Panc1 (cell line): ENCODE data around the gene TGIF1. TPM values are rescaled to one million over a fixed set of nuclear protein-coding genes. Genes with fewer than 3 reads are reported as not detected.
A peak's percentile ranks its signal among the peaks of the same experiment; 100 is the strongest.

Source experiments
- ATAC-seq: fragments of 200-7000 bp; cut with Tn5 transposase; 2 replicates; pipeline ENCODE4 v1.9.1; 2020; ENCODE audit warnings: mild to moderate bottlenecking, moderate library complexity
- BruUV-seq: library from RNA; stranded (reverse); fragments of 400-500 nt; replicated peaks from 2 replicates; lab custom pipeline; 2021; lab: Mats Ljungman, UMichigan
- CTCF ChIA-PET: fragments of 300-600 bp; sonication (Branson Sonifier 250); formaldehyde crosslinking; loops from one replicate; lab custom pipeline; 2022; ENCODE audit warnings: antibody characterized with exemption; lab: Charles Lee
- POLR2A ChIA-PET: fragments of 300-600 bp; sonication (Branson Sonifier 250); formaldehyde crosslinking; loops from one replicate; lab custom pipeline; 2022; ENCODE audit warnings: antibody characterized with exemption; lab: Charles Lee
- DNase-seq: peaks from one replicate; pipeline ENCODE4 v3.0.0-alpha.2; 2010; ENCODE audit warnings: low read depth, low spot score
- H3K27ac ChIP-seq: 2 replicates; pipeline ENCODE4 v1.5.1; 2011; ENCODE audit warnings: mild to moderate bottlenecking, low read length, inconsistent platforms
- H3K27me3 ChIP-seq: fragments of 200-500 bp; sonication (Bioruptor generic); 2 replicates; pipeline ENCODE4 v1.6.0; 2014; ENCODE audit warnings: low read length, inconsistent platforms; ENCODE audit not compliant: control insufficient read depth, insufficient read depth
- H3K36me3 ChIP-seq: fragments of 200-500 bp; sonication (Bioruptor generic); 2 replicates; pipeline ENCODE4 v1.5.1; 2014; ENCODE audit warnings: inconsistent platforms, mild to moderate bottlenecking, low read length, moderate library complexity; ENCODE audit not compliant: control insufficient read depth, insufficient read depth
- H3K4me1 ChIP-seq: 2 replicates; pipeline ENCODE4 v1.5.1; 2011; ENCODE audit warnings: inconsistent platforms, mild to moderate bottlenecking, low read length, moderate library complexity; ENCODE audit not compliant: control insufficient read depth, insufficient read depth
- H3K4me3 ChIP-seq, 2 experiments: 2 replicates each; pipeline ENCODE4 v1.5.1; 2011 to 2012; ENCODE audit warnings: low read depth in 2 of 2, low read length in 2 of 2, mild to moderate bottlenecking in 2 of 2, inconsistent platforms in 1 of 2, moderate library complexity in 1 of 2
- H3K9me3 ChIP-seq: fragments of 200-500 bp; sonication (Bioruptor generic); 2 replicates; pipeline ENCODE4 v1.5.1; 2014; ENCODE audit warnings: low read depth, mild to moderate bottlenecking, inconsistent platforms, low read length, moderate library complexity; ENCODE audit not compliant: control insufficient read depth, insufficient read depth
- POLR2AphosphoS5 ChIP-seq: IDR thresholded peaks from 2 replicates; pipeline ENCODE4 v1.6.1; 2012; ENCODE audit warnings: mild to moderate bottlenecking, low read depth, low read length, moderate library complexity
- SIN3A ChIP-seq: IDR thresholded peaks from 2 replicates; pipeline ENCODE4 v1.6.1; 2012; ENCODE audit warnings: low read depth, mild to moderate bottlenecking, low read length, moderate library complexity, borderline replicate concordance; ENCODE audit not compliant: insufficient read depth
- TCF7L2 ChIP-seq: IDR thresholded peaks from 2 replicates; pipeline ENCODE4 v1.6.1; 2011; ENCODE audit warnings: mild to moderate bottlenecking, low read depth, low read length, inconsistent platforms
- in situ Hi-C: cut with HindIII; loops from 2 replicates; pipeline ENCODE4 v1.10.0; 2016; ENCODE audit warnings: low sequenced_read_pairs, low pct_unique_long_range_greater_than_20kb
- intact Hi-C: fragments of 100-400 bp; cut with micrococcal nuclease; formaldehyde crosslinking; loops from one replicate; pipeline ENCODE4 v1.10.0; 2022; ENCODE audit not compliant: unreplicated experiment
- total RNA-seq: library from RNA; stranded (reverse); gene quantifications from one replicate; pipeline ENCODE4 v1.2.1, GENCODE V29; 2021; ENCODE audit not compliant: unreplicated experiment
- TF ChIP-seq, protein P1 (sequence below), 2 experiments: IDR thresholded peaks; 2 replicates each; pipeline ENCODE4 v1.6.1; 2011 to 2012; ENCODE audit warnings: low read depth in 2 of 2, control low read depth in 1 of 2, low read length in 1 of 2, mild to moderate bottlenecking in 1 of 2, moderate library complexity in 1 of 2; ENCODE audit not compliant: insufficient read depth in 1 of 2
- TF ChIP-seq, protein P2 (sequence below): fragments of 450-650 bp; IDR thresholded peaks from 2 replicates; pipeline ENCODE4 v1.5.1; 2017; ENCODE audit warnings: mild to moderate bottlenecking

TGIF1 gene
- total RNA-seq, 1 experiment from 2014 or later, result 171 TPM

DNA sequence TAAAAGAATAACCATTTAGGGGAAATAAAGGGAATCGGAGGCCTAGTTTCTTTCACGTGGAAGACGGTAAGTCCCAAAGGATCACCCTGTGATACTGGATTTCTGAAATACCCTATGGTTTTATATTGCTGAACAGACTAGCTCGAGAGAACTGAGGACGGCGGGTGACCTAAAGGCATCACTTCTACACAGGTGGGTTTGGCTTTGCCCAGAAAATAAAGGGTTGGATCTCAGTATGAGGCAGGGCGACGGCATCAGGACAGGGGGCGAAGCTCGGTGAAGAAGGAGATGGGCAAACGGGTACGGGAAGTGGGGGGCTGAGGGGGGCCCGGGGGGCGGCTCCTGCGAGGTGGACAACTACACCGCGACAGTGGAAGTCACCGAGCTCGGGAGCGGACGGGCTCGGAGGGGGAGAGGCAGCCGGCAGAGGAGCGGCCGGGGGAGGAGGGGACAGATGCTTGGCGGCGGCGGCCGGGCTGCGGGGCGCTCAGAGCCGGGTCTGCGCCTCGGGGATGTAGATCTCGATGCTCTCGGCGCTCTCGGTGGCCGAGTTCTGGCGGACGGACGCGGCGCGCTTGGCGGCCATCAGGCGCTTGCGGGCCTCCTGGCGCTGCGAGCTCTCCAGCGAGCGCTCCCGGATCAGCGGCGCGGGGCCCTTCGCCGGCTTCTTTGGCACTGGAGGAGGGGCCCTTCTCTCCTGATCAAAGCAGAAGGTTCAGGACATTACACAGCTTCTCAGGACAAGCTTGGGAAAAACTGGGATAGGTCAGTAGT, 48.9 kb downstream of the TGIF1 start:
- Histone ChIP-seq H3K36me3 (no peaks in the 10 kb centered on the region), H3K27me3 (no peaks in the 10 kb centered on the region), H3K4me3 (peak overlapping the region; percentile 39 to 57), H3K4me1 (peaks cover 72% of the 10 kb centered on the region), H3K27ac (peak overlapping the region; percentile 98), H3K9me3 (no peaks in the 10 kb centered on the region)
- ChIA-PET POLR2A (interaction anchor here (1.1 kb wide), 1 partner anchor 46 kb away, joined by 18 read pairs; no protein-coding TSS in a partner anchor), CTCF (interaction anchor here (0.6 kb wide), 1 partner anchor 17 kb away, joined by 5 read pairs; no protein-coding TSS in a partner anchor)
- no TSS peak for BruUV-seq
- in situ Hi-C loops, result no loop called here
- intact Hi-C loops, result loop anchor here (5.0 kb wide), 1 partner anchor 42 kb away; no protein-coding TSS in a partner anchor
- no peak for TF ChIP-seq TCF7L2
- 0 out of 2 replicates have a peak, but pooled peaks have one; percentile 5 for TF ChIP-seq POLR2AphosphoS5
- TF ChIP-seq SIN3A, result 0 out of 2 replicates have a peak, but pooled peaks have one; percentile 32
- TF ChIP-seq, protein P1, sequence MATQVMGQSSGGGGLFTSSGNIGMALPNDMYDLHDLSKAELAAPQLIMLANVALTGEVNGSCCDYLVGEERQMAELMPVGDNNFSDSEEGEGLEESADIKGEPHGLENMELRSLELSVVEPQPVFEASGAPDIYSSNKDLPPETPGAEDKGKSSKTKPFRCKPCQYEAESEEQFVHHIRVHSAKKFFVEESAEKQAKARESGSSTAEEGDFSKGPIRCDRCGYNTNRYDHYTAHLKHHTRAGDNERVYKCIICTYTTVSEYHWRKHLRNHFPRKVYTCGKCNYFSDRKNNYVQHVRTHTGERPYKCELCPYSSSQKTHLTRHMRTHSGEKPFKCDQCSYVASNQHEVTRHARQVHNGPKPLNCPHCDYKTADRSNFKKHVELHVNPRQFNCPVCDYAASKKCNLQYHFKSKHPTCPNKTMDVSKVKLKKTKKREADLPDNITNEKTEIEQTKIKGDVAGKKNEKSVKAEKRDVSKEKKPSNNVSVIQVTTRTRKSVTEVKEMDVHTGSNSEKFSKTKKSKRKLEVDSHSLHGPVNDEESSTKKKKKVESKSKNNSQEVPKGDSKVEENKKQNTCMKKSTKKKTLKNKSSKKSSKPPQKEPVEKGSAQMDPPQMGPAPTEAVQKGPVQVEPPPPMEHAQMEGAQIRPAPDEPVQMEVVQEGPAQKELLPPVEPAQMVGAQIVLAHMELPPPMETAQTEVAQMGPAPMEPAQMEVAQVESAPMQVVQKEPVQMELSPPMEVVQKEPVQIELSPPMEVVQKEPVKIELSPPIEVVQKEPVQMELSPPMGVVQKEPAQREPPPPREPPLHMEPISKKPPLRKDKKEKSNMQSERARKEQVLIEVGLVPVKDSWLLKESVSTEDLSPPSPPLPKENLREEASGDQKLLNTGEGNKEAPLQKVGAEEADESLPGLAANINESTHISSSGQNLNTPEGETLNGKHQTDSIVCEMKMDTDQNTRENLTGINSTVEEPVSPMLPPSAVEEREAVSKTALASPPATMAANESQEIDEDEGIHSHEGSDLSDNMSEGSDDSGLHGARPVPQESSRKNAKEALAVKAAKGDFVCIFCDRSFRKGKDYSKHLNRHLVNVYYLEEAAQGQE (IDR thresholded peaks at IDR 0.05; ENCODE audit: insufficient read depth in 1 of 2, low read depth in 2 of 2, low read length in 1 of 2), result no peak
- TF ChIP-seq, protein P2, sequence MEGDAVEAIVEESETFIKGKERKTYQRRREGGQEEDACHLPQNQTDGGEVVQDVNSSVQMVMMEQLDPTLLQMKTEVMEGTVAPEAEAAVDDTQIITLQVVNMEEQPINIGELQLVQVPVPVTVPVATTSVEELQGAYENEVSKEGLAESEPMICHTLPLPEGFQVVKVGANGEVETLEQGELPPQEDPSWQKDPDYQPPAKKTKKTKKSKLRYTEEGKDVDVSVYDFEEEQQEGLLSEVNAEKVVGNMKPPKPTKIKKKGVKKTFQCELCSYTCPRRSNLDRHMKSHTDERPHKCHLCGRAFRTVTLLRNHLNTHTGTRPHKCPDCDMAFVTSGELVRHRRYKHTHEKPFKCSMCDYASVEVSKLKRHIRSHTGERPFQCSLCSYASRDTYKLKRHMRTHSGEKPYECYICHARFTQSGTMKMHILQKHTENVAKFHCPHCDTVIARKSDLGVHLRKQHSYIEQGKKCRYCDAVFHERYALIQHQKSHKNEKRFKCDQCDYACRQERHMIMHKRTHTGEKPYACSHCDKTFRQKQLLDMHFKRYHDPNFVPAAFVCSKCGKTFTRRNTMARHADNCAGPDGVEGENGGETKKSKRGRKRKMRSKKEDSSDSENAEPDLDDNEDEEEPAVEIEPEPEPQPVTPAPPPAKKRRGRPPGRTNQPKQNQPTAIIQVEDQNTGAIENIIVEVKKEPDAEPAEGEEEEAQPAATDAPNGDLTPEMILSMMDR, result no peak
- DNase-seq (no peak), ATAC-seq (peak; percentile 75)

DNA sequence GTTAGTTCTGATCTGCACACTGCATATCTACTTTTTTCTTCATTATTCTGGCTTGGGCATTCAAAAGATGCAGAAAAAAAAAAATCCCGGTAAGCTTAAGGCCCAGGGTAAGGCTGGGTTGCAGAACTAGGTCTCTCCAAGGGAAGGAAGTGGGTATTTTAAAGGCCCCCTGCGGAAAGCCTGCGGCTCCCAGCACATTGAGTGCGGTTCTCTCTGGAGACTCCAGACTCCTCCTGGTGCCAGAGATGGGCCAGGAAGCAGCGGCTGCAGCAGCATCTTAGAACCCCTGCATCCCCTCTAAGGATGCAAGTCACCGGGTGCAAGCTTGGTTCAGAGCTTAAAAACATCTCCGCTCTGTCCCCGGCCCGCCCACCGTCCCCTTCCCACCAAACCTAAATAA, 49.5 kb downstream of the TGIF1 start:
- Histone ChIP-seq H3K36me3 (no peaks in the 10 kb centered on the region), H3K4me1 (peaks cover 65% of the 10 kb centered on the region), H3K27me3 (no peaks in the 10 kb centered on the region), H3K27ac (peak overlapping the region; percentile 98), H3K4me3 (peak overlapping the region; percentile 39 to 57), H3K9me3 (no peaks in the 10 kb centered on the region)
- ATAC-seq (peak; percentile 76), DNase-seq (no peak)
- ChIA-PET POLR2A (interaction anchor here (1.1 kb wide), 1 partner anchor 46 kb away, joined by 18 read pairs; no protein-coding TSS in a partner anchor), CTCF (no interaction called here)
- BruUV-seq, result no TSS peak
- TF ChIP-seq SIN3A, result no peak
- TF ChIP-seq TCF7L2, result 0 out of 2 replicates have a peak, but pooled peaks have one; percentile 41
- in situ Hi-C loops (no loop called here), intact Hi-C loops (loop anchor here (5.0 kb wide), 1 partner anchor 42 kb away; no protein-coding TSS in a partner anchor)
